ENCODE data around the gene LGALS14. TPM values are rescaled to one million over a fixed set of nuclear protein-coding genes. Genes with fewer than 3 reads are reported as not detected.
A peak's percentile ranks its signal among the peaks of the same experiment; 100 is the strongest.

LGALS14 gene
- total and polyA plus RNA-seq, 8 donors: 0.31 TPM; not detected in 7

DNA sequence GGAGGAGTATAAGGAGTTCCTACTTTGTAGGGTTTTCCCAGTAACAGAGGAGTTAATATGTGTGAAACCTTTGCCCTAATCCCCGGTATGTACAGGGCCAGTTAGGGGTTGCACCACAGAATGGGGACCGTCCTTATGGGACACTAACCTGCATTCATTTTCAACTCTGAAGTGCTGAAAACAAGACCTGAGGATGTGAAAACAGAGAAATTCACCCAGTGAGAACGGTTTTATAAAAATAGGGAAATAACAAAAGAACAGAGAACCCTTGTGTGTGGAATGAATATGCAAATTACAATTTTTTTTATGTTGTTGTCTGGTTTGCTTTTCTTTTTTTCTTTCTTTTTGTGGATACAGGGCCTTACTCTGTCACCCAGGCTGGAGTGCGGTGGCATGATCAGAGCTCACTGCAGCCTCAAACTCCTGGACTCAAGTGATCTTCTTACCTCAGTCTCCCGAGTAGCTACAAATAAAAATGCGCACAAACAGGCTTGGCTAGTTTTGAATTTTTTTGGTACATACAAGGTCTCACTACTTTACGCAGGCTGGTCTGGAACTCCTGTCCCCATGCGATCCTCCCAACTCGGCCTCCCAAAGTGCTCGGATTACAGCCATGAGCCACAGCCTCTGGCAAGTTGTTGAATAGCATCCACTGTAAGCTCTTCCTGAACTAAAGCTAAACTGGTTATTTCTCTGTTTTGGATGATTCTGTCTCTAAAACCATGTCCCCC, 23.0 kb downstream of the LGALS14 start:
- Histone ChIP-seq H3K9me3 (no peaks in the 10 kb centered on the region), H3K36me3 (no peaks in the 10 kb centered on the region), H3K4me3 (no peak overlapping the region), H3K27me3 (peaks cover 0 to 13% of the 10 kb centered on the region in 2 donors), H3K27ac (no peak overlapping the region), H3K4me1 (no peaks in the 10 kb centered on the region)
- ATAC-seq (no peak), DNase-seq (no peak)
- intact Hi-C loops (cut with DNase I): no loop called here
- TF ChIP-seq CTCF (IDR thresholded peaks at IDR 0.05): no peak

GRCh38 chr19:39728040-39728439, 23.8 kb downstream of the LGALS14 start:
- intact Hi-C loops (cut with DNase I): no loop called here
- Histone ChIP-seq H3K27me3 (peaks cover 0 to 13% of the 10 kb centered on the region in 2 donors), H3K36me3 (no peaks in the 10 kb centered on the region), H3K4me1 (no peaks in the 10 kb centered on the region), H3K9me3 (no peaks in the 10 kb centered on the region), H3K27ac (no peak overlapping the region), H3K4me3 (no peak overlapping the region)
- no peak for ATAC-seq
- no peak for TF ChIP-seq CTCF (IDR thresholded peaks at IDR 0.05)
- no peak for DNase-seq

DNA sequence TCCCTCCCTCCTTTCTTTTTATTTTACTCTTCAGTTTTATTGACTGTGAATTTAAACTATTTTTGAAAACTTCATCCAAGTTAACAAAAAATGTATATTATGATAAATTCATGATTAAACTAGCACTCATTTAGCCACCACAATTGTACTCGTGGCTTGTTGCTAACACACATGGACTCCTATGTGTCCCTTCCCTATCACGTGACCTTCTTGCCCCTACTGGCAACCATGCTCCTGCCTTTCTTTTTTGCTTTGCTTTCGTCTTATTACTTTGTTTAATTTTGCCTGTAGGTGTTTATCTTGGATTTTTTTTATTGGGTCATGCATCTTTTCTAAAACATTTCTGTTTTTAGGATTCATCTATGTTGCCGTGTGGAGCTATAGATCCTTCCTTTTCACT, 25.3 kb downstream of the LGALS14 start:
- Histone ChIP-seq H3K27ac (no peak overlapping the region), H3K4me3 (no peak overlapping the region), H3K4me1 (no peaks in the 10 kb centered on the region), H3K36me3 (no peaks in the 10 kb centered on the region), H3K27me3 (peaks cover 0 to 13% of the 10 kb centered on the region in 2 donors), H3K9me3 (no peaks in the 10 kb centered on the region)
- no peak for DNase-seq
- ATAC-seq: no peak
- no peak for TF ChIP-seq CTCF (IDR thresholded peaks at IDR 0.05)
- intact Hi-C loops (cut with DNase I): no loop called here

DNA sequence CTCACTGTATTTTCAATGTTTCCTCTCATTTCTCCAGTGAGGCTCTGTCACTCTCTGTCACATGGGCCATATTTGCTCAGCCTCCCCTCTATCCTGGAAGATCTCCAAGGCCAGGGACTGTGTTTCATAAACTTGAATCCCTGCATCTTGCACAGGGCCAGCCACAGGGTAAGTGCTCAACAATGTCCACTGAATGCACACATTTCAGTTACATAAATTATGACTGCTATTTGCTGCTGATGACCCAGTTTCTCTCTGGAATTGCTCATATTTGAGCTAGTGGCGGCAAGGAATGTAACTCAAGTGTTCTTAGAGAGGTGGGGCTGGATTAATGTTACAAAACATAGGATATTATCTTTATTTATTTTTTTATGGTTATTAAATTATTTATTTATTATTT, 27.4 kb downstream of the LGALS14 start:
- intact Hi-C loops (cut with DNase I): no loop called here
- Histone ChIP-seq H3K4me3 (no peak overlapping the region), H3K4me1 (no peaks in the 10 kb centered on the region), H3K27me3 (peaks cover 0 to 13% of the 10 kb centered on the region in 2 donors), H3K9me3 (no peaks in the 10 kb centered on the region), H3K27ac (no peak overlapping the region), H3K36me3 (no peaks in the 10 kb centered on the region)
- peak; percentile 33 for ATAC-seq
- no peak for DNase-seq
- TF ChIP-seq CTCF (IDR thresholded peaks at IDR 0.05): no peak

GRCh38 chr19:39733841-39734240, 29.6 kb downstream of the LGALS14 start:
- Histone ChIP-seq H3K36me3 (no peaks in the 10 kb centered on the region), H3K4me3 (no peak overlapping the region), H3K4me1 (no peaks in the 10 kb centered on the region), H3K9me3 (no peaks in the 10 kb centered on the region), H3K27ac (no peak overlapping the region), H3K27me3 (peaks cover 0 to 7% of the 10 kb centered on the region in 2 donors)
- no peak for TF ChIP-seq CTCF (IDR thresholded peaks at IDR 0.05)
- DNase-seq: no peak
- no peak for ATAC-seq
- intact Hi-C loops (cut with DNase I): no loop called here

Data from left lung (tissue), 10 donors.